Right lobe of liver (tissue), 6 donors: Measurements from ENCODE around the gene RPS2. TPM values are rescaled to one million over a fixed set of nuclear protein-coding genes. Genes with fewer than 3 reads are reported as not detected.
"Not testable (repeated sequence)": the region's sequence is repeated elsewhere in the genome, so short reads cannot be mapped to it uniquely, and the experiment has no call there.

Experiments used
- ATAC-seq, 4 donors: fragments of 200-7000 bp; cut with Tn5 transposase; one replicate each; pipeline ENCODE4 v1.9.1; 2020; ENCODE audit warnings: mild to moderate bottlenecking in 4 of 4, moderate library complexity in 4 of 4
- DNase-seq, 3 donors: peaks; one replicate each; pipeline ENCODE4 v3.0.0-alpha.2; 2020
- H3K27ac ChIP-seq, 3 donors: fragments of 200-600 bp; one replicate each; pipeline ENCODE4 v1.8.0; 2022
- H3K27me3 ChIP-seq, 2 donors: fragments of 200-600 bp; one replicate each; pipeline ENCODE4 v1.8.0; 2022
- H3K36me3 ChIP-seq, 4 donors: fragments of 200-600 bp; sonication (generic) in 1 of 4; one replicate each; pipeline versions ENCODE4 v1.5.1 to v1.8.0; 2017 to 2022; ENCODE audit warnings: control low read depth in 1 of 4
- H3K4me1 ChIP-seq, 4 donors: fragments of 200-600 bp; sonication (generic) in 1 of 4; one replicate each; pipeline versions ENCODE4 v1.5.1 to v1.8.0; 2017 to 2022; ENCODE audit warnings: control low read depth in 1 of 4
- H3K4me3 ChIP-seq, 3 donors: fragments of 200-600 bp; one replicate each; pipeline ENCODE4 v1.8.0; 2022
- H3K9me3 ChIP-seq, 4 donors: fragments of 200-600 bp; sonication (generic) in 1 of 4; one replicate each; pipeline versions ENCODE4 v1.5.1 to v1.8.0; 2017 to 2022; ENCODE audit warnings: control low read depth in 1 of 4
- POLR2A ChIP-seq: fragments of 450-650 bp; IDR thresholded peaks from one replicate; pipeline ENCODE4 v1.6.1; 2017; ENCODE audit warnings: antibody characterized with exemption, mild to moderate bottlenecking
- WGBS: methylation state at CpG from one replicate; pipeline ENCODE4 v1.1.6; 2018; ENCODE audit warnings: low coverage, low lambda C conversion rate; ENCODE audit not compliant: insufficient coverage; ENCODE audit errors: missing lambda C conversion rate; 5-methylcytosine and 5-hydroxymethylcytosine counted together
- intact Hi-C, 2 donors: fragments of 100-400 bp; cut with DNase I; formaldehyde crosslinking; loops; one replicate each; pipeline versions ENCODE4 v1.11.2 to v1.14.1; 2022
- total RNA-seq, 6 experiments: library from RNA; depleted of rRNA in 2 of 6; stranded (reverse); fragments of >200 nt in 2 of 6; fragmentation: NEBNext Ultra II Directional in 3 of 6; extraction: Animal tissue kit (Norgen Biotek cat#: 25700) in 3 of 6; gene quantifications; one replicate each; pipeline versions ENCODE4 v1.1.0 to v1.2.4, GENCODE V29; 2016 to 2023
- TF ChIP-seq, protein P1 (sequence below), 4 donors: fragments of 200-600 bp in 3 of 4; fragments of 450-650 bp in 1 of 4; IDR thresholded peaks; one replicate each; pipeline versions ENCODE4 v1.5.1 to v1.8.0; 2016 to 2022; ENCODE audit warnings: antibody characterized with exemption in 4 of 4, mild to moderate bottlenecking in 2 of 4
- donor health status: DM: no; HTN: yes; CAD: no.
- donor health status: DM: no; HTN: no; CAD: no.
- donor health status: DM: no; HTN: no; CAD: no.
- donor health status: DM: no; HTN: yes; CAD: no.
- donor health status: DM: no; HTN: yes; CAD: no.

Gene RPS2
- total RNA-seq, 6 experiments from 2014 or later = 451 to 1,052 (median 541) TPM

DNA sequence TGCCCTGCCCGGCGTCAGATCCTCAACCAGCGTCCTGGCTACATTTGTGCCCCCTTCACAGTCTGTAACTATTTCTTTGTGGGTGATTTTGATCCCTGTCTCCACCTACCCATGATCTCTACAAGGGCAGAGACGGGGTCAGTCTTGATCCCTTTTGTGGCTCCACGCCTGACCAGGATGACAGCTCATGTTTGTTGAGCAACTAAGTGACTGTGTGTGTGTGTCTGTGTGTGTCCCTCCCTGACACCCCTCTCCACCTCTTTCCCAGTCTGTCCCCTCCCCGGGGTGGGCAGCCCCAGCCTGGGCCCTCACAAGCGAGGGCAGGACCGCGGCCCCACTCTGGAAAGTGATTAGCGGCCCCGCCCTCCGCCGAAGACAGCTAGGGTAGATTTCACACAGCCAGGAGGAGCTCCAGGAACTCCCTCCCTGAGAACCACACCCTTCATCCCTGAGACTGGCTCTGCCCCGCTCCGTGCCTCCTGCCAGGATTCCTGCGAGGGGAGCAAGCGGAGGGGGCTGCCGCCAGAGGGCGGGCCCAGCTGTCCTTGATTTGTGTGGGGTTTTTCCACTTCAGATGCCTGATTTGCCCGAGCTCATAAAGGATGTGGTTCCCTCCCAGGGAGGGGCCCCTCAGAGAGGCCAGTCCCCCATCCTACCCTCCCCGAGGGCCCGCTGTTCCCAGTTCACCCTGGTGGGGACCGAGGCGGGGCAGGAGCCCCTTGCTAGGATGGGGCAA, 41.2 kb downstream of the RPS2 start:
- no peak overlapping the region for H3K4me3 ChIP-seq
- H3K27ac ChIP-seq = no peak overlapping the region
- ATAC-seq (no peak), DNase-seq (no peak)
- no peaks in the 10 kb centered on the region for H3K4me1 ChIP-seq
- TF ChIP-seq, protein P1, sequence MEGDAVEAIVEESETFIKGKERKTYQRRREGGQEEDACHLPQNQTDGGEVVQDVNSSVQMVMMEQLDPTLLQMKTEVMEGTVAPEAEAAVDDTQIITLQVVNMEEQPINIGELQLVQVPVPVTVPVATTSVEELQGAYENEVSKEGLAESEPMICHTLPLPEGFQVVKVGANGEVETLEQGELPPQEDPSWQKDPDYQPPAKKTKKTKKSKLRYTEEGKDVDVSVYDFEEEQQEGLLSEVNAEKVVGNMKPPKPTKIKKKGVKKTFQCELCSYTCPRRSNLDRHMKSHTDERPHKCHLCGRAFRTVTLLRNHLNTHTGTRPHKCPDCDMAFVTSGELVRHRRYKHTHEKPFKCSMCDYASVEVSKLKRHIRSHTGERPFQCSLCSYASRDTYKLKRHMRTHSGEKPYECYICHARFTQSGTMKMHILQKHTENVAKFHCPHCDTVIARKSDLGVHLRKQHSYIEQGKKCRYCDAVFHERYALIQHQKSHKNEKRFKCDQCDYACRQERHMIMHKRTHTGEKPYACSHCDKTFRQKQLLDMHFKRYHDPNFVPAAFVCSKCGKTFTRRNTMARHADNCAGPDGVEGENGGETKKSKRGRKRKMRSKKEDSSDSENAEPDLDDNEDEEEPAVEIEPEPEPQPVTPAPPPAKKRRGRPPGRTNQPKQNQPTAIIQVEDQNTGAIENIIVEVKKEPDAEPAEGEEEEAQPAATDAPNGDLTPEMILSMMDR (IDR thresholded peaks at IDR 0.05) = no peak
- no peak for TF ChIP-seq POLR2A
- intact Hi-C loops = no loop called here
- H3K36me3 ChIP-seq = no peaks in the 10 kb centered on the region
- H3K9me3 ChIP-seq = no peaks in the 10 kb centered on the region
- H3K27me3 ChIP-seq = no peaks in the 10 kb centered on the region
- 40% methylated on average over 10 of the region's 24 CpGs for WGBS

DNA sequence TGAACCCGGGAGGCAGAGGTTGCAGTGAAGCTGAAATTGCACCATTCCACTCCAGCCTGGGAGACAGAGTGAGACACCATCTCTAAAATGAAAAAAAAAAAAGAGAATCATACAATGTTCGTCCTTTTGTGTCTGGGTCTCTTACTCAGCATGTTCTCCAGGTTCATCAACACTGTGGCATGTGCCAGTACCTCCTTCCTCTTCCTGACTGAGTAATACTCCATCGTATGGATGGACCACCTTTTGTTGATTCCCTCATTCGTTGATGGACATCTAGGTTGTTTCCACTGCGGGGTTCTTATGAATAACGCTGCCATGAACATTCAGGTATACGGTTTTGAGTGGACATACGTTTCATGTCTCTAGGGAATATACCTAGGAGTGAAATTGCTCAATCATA, 42.3 kb downstream of the RPS2 start:
- Histone ChIP-seq H3K36me3 (no peaks in the 10 kb centered on the region), H3K4me3 (no peak overlapping the region), H3K27ac (no peak overlapping the region), H3K27me3 (peaks cover 0 to 4% of the 10 kb centered on the region in 2 donors), H3K9me3 (no peaks in the 10 kb centered on the region), H3K4me1 (no peaks in the 10 kb centered on the region)
- intact Hi-C loops = no loop called here
- ATAC-seq (no peak), DNase-seq (no peak)
- TF ChIP-seq POLR2A = no peak
- TF ChIP-seq, protein P1 (IDR thresholded peaks at IDR 0.05) = no peak
- 52% methylated on average over 8 of the region's 8 CpGs for WGBS

GRCh38 chr16:1920727-1921171, 43.9 kb downstream of the RPS2 start:
- Histone ChIP-seq H3K4me1 (no peaks in the 10 kb centered on the region), H3K9me3 (no peaks in the 10 kb centered on the region), H3K27ac (no peak overlapping the region), H3K27me3 (peaks cover 0 to 8% of the 10 kb centered on the region in 2 donors), H3K4me3 (no peak overlapping the region), H3K36me3 (no peaks in the 10 kb centered on the region)
- 16% methylated on average over 13 of the region's 15 CpGs for whole genome bisulfite sequencing
- peak; percentile 35 to 69 (median 48) for ATAC-seq
- intact Hi-C loops = no loop called here
- TF ChIP-seq POLR2A = no peak
- TF ChIP-seq, protein P1 (IDR thresholded peaks at IDR 0.05) = no peak
- no peak for DNase-seq

GRCh38 chr16:1920122-1920521, 44.5 kb downstream of the RPS2 start:
- not testable (repeated sequence) for H3K27me3 ChIP-seq

GRCh38 chr16:1919327-1919998, 45.2 kb downstream of the RPS2 start:
- no peak for ATAC-seq
- TF ChIP-seq POLR2A = no peak
- TF ChIP-seq, protein P1 (IDR thresholded peaks at IDR 0.05) = no peak
- intact Hi-C loops = no loop called here
- Histone ChIP-seq H3K36me3 (no peaks in the 10 kb centered on the region), H3K4me1 (no peaks in the 10 kb centered on the region), H3K4me3 (no peak overlapping the region), H3K27ac (no peak overlapping the region), H3K27me3 (peaks cover 0 to 8% of the 10 kb centered on the region in 2 donors), H3K9me3 (no peaks in the 10 kb centered on the region)
- no CpG with 5 or more reads among the region's 30 CpGs for WGBS
- DNase-seq = no peak

More at GRCh38 chr16:1920122-1920521, 44.5 kb downstream of the RPS2 start:
- H3K4me3 ChIP-seq, DNase-seq, H3K9me3 ChIP-seq, H3K36me3 ChIP-seq, H3K4me1 ChIP-seq, intact Hi-C loops, ATAC-seq, H3K27ac ChIP-seq: not testable (repeated sequence)
- 37% methylated on average over 9 of the region's 21 CpGs for WGBS
